GM21390 (cell line): ENCODE data around the gene GGPS1.
"Not testable (repeated sequence)": the region's sequence is repeated elsewhere in the genome, so short reads cannot be mapped to it uniquely, and the experiment has no call there.

Experiments used
- ATAC-seq: cut with Tn5 transposase; IDR thresholded peaks from one replicate; pipeline ENCODE4 v1.9.1; 2021; ENCODE audit not compliant: unreplicated experiment

GGPS1 gene

GRCh38 chr1:235304549-235305451, 23.6 kb upstream of the GGPS1 start:
- ATAC-seq, result no peak

- ATAC-seq, result no peak
Observed at GRCh38 chr1:235307158-235308124, 20.9 kb upstream of the GGPS1 start.

GRCh38 chr1:235309206-235309605, 19.2 kb upstream of the GGPS1 start:
- ATAC-seq, result not testable (repeated sequence)

- ATAC-seq, result no peak
Observed at GRCh38 chr1:235313262-235313661, 15.1 kb upstream of the GGPS1 start.

GRCh38 chr1:235313931-235314678, 14.3 kb upstream of the GGPS1 start:
- no peak for ATAC-seq

GRCh38 chr1:235315173-235315572, 13.2 kb upstream of the GGPS1 start:
- ATAC-seq, result no peak

- no peak for ATAC-seq
Observed at GRCh38 chr1:235315735-235316134, 12.6 kb upstream of the GGPS1 start.

- ATAC-seq, result no peak
Observed at GRCh38 chr1:235317168-235317567, 11.2 kb upstream of the GGPS1 start.

GRCh38 chr1:235319255-235319654, 9.1 kb upstream of the GGPS1 start:
- no peak for ATAC-seq

GRCh38 chr1:235320521-235321179, 7.7 kb upstream of the GGPS1 start:
- ATAC-seq, result no peak

GRCh38 chr1:235324296-235324695, 4.1 kb upstream of the GGPS1 start:
- ATAC-seq, result no peak

- no peak for ATAC-seq
Observed at GRCh38 chr1:235325139-235325538, 3.2 kb upstream of the GGPS1 start.

- no peak for ATAC-seq
Observed at GRCh38 chr1:235325854-235326253, 2.5 kb upstream of the GGPS1 start.

- no peak for ATAC-seq
Observed at GRCh38 chr1:235326719-235327558, 1.4 kb upstream of the GGPS1 start.

- ATAC-seq, result peak; percentile 3
Observed at GRCh38 chr1:235327559-235328270, 655 bp upstream of the GGPS1 start, which contains the start of gene ARID4B. ARID4B (minus strand) TSS chr1:235328179; CDS start chr1:235326919, 1,260 bp downstream.

GRCh38 chr1:235329139-235329902, 951 bp downstream of the GGPS1 start:
- peak; percentile 27 for ATAC-seq

GRCh38 chr1:235330918-235331285, 2.5 kb downstream of the GGPS1 start:
- ATAC-seq, result no peak

GRCh38 chr1:235331401-235331800, 3.0 kb downstream of the GGPS1 start:
- ATAC-seq, result no peak
